CD14-positive monocyte (primary cell): ENCODE data around the gene SIM1. TPM values are rescaled to one million over a fixed set of nuclear protein-coding genes. Genes with fewer than 3 reads are reported as not detected.

Source experiments
- DNase-seq, 3 donors: peaks; one replicate each; pipeline ENCODE4 v3.0.0-alpha.2; 2011 to 2022
- H2AFZ ChIP-seq: 2 replicates; pipeline ENCODE4 v1.6.0; 2012; ENCODE audit warnings: mild to moderate bottlenecking, low read depth, low read length, inconsistent platforms; ENCODE audit not compliant: insufficient read depth, poor library complexity, severe bottlenecking
- H3K27ac ChIP-seq, 2 donors: 1 replicate in 1 of 2; 2 replicates in 1 of 2; pipeline ENCODE4 v1.5.1; 2012 to 2013; ENCODE audit warnings: low read length in 2 of 2, control low read depth in 1 of 2, inconsistent platforms in 1 of 2, low read depth in 1 of 2, mild to moderate bottlenecking in 1 of 2
- H3K27me3 ChIP-seq, 2 donors: one replicate each; pipeline versions ENCODE4 v1.6.0 to v1.6.1; 2011 to 2013; ENCODE audit warnings: low read length in 2 of 2; ENCODE audit not compliant: control insufficient read depth in 2 of 2, insufficient read depth in 2 of 2
- H3K36me3 ChIP-seq, 2 donors: replicated peaks in 1 of 2; 1 replicate in 1 of 2; 2 replicates in 1 of 2; pipeline versions ENCODE4 v1.5.1 to v1.6.1; 2012 to 2013; ENCODE audit warnings: low read length in 2 of 2, control low read depth in 1 of 2, inconsistent platforms in 1 of 2, mild to moderate bottlenecking in 1 of 2; ENCODE audit not compliant: insufficient read depth in 2 of 2, control insufficient read depth in 1 of 2
- H3K4me1 ChIP-seq, 2 donors: 1 replicate in 1 of 2; 2 replicates in 1 of 2; pipeline versions ENCODE4 v1.5.1 to v1.6.1; 2012 to 2013; ENCODE audit warnings: low read length in 2 of 2, control low read depth in 1 of 2, inconsistent platforms in 1 of 2, mild to moderate bottlenecking in 1 of 2, moderate library complexity in 1 of 2; ENCODE audit not compliant: insufficient read depth in 2 of 2, control insufficient read depth in 1 of 2
- H3K4me2 ChIP-seq: replicated peaks from 2 replicates; pipeline ENCODE3; 2012; ENCODE audit warnings: low read length, moderate library complexity, mild to moderate bottlenecking; ENCODE audit not compliant: poor library complexity, severe bottlenecking; ENCODE audit errors: extremely low read depth
- H3K4me3 ChIP-seq, 3 experiments: fragments of 200-600 bp in 1 of 3; sonication (generic) in 1 of 3; replicated peaks in 1 of 3; 1 replicate in 2 of 3; 2 replicates in 1 of 3; pipeline ENCODE4 v1.5.1; 2011 to 2013; ENCODE audit warnings: low read length in 3 of 3, mild to moderate bottlenecking in 3 of 3, control low read depth in 2 of 3, low read depth in 2 of 3, inconsistent platforms in 1 of 3, moderate library complexity in 1 of 3
- H3K79me2 ChIP-seq: 2 replicates; pipeline ENCODE4 v1.6.0; 2012; ENCODE audit warnings: mild to moderate bottlenecking, control low read depth, inconsistent platforms, low read length, moderate library complexity; ENCODE audit not compliant: insufficient read depth
- H3K9ac ChIP-seq: 2 replicates; pipeline ENCODE4 v1.6.0; 2017; ENCODE audit warnings: low read length, mild to moderate bottlenecking; ENCODE audit not compliant: insufficient read depth, poor library complexity, severe bottlenecking
- H3K9me3 ChIP-seq, 2 donors: replicated peaks in 1 of 2; 1 replicate in 1 of 2; 2 replicates in 1 of 2; pipeline versions ENCODE4 v1.5.1 to v1.6.1; 2012 to 2013; ENCODE audit warnings: low read length in 2 of 2, control low read depth in 1 of 2; ENCODE audit not compliant: control insufficient read depth in 1 of 2, insufficient read depth in 1 of 2
- H4K20me1 ChIP-seq: 2 replicates; pipeline ENCODE4 v1.6.0; 2012; ENCODE audit warnings: mild to moderate bottlenecking, low read length, control low read depth, moderate library complexity; ENCODE audit not compliant: insufficient read depth
- H3K27ac Mint-ChIP-seq, 7 donors: one replicate each; pipeline ENCODE4 v1.8.0; 2020; ENCODE audit warnings: mild to moderate bottlenecking in 7 of 7, mixed read lengths in 7 of 7, moderate library complexity in 6 of 7, inconsistent platforms in 2 of 7
- H3K27me3 Mint-ChIP-seq, 3 donors: one replicate each; pipeline ENCODE4 v1.8.0; 2021 to 2022; ENCODE audit warnings: low read depth in 3 of 3, mild to moderate bottlenecking in 3 of 3, mixed read lengths in 3 of 3, moderate library complexity in 3 of 3, inconsistent platforms in 1 of 3
- H3K36me3 Mint-ChIP-seq, 2 donors: one replicate each; pipeline ENCODE4 v1.8.0; 2020; ENCODE audit warnings: mixed read lengths in 2 of 2, inconsistent platforms in 1 of 2, mild to moderate bottlenecking in 1 of 2
- H3K4me1 Mint-ChIP-seq: one replicate; pipeline ENCODE4 v1.8.0; 2020; ENCODE audit warnings: mild to moderate bottlenecking, mixed read lengths
- H3K4me3 Mint-ChIP-seq, 2 donors: one replicate each; pipeline ENCODE4 v1.8.0; 2020; ENCODE audit warnings: mild to moderate bottlenecking in 2 of 2, mixed read lengths in 2 of 2, moderate library complexity in 1 of 2
- H3K9me3 Mint-ChIP-seq, 7 donors: one replicate each; pipeline ENCODE4 v1.8.0; 2020 to 2022; ENCODE audit warnings: mixed read lengths in 7 of 7, mild to moderate bottlenecking in 6 of 7, moderate library complexity in 6 of 7, inconsistent platforms in 2 of 7
- CTCF ChIP-seq: fragments of 200-600 bp; IDR thresholded peaks from one replicate; pipeline ENCODE4 v1.8.0; 2022; ENCODE audit warnings: antibody characterized with exemption, mild to moderate bottlenecking
- WGBS: methylation state at CpG from one replicate; pipeline ENCODE4 v1.1.5; 2013; ENCODE audit warnings: missing lambda C conversion rate; ENCODE audit not compliant: insufficient coverage; 5-methylcytosine and 5-hydroxymethylcytosine counted together
- intact Hi-C, 2 donors: fragments of 100-400 bp; cut with micrococcal nuclease; formaldehyde crosslinking; loops; one replicate each; pipeline versions ENCODE4 v1.15.0 to v1.15.1; 2023
- polyA plus RNA-seq, 3 donors: library from polyadenylated mRNA; depleted of rRNA in 1 of 3; unstranded in 2 of 3; stranded (reverse) in 1 of 3; fragments of 300-500 nt in 2 of 3; fragments of >200 nt in 1 of 3; fragmentation: Illumina TruSeq in 2 of 3; gene quantifications; 1 replicate in 2 of 3; 2 replicates in 1 of 3; pipeline ENCODE4 v1.2.3, GENCODE V29; 2012 to 2021

The SIM1 gene
- polyA plus RNA-seq, 3 donors: not detected

- Histone ChIP-seq H3K4me2 (no peak overlapping the region), H3K9me3 (peaks cover 5 to 51% of the 10 kb centered on the region in 2 donors), H3K4me1 (peaks cover 7 to 10% of the 10 kb centered on the region in 2 donors), H3K27ac (no peak overlapping the region), H2AFZ (no peak overlapping the region), H3K36me3 (no peaks in the 10 kb centered on the region), H3K4me3 (no peak overlapping the region), H3K9ac (no peak overlapping the region), H4K20me1 (no peaks in the 10 kb centered on the region), H3K79me2 (no peaks in the 10 kb centered on the region), H3K27me3 (peaks cover 93 to 99% of the 10 kb centered on the region in 2 donors)
- peaks cover 0 to 36% (median 21%) of the 10 kb centered on the region in 7 donors for H3K9me3 Mint-ChIP-seq
- H3K4me3 Mint-ChIP-seq: peak overlapping the region in 1 of 2 donors; percentile 54
- no peak for DNase-seq
- no peak for TF ChIP-seq CTCF
- peaks cover 0 to 5% of the 10 kb centered on the region in 2 donors for H3K36me3 Mint-ChIP-seq
- peaks cover 11% of the 10 kb centered on the region for H3K4me1 Mint-ChIP-seq
- WGBS: 11% methylated on average over 36 of the region's 44 CpGs
- no peak overlapping the region for H3K27ac Mint-ChIP-seq
- H3K27me3 Mint-ChIP-seq: peaks cover 82 to 92% (median 88%) of the 10 kb centered on the region in 3 donors
- intact Hi-C loops: no loop called here
Measured at GRCh38 chr6:100469101-100469859, 4.6 kb upstream of the SIM1 start.

DNA sequence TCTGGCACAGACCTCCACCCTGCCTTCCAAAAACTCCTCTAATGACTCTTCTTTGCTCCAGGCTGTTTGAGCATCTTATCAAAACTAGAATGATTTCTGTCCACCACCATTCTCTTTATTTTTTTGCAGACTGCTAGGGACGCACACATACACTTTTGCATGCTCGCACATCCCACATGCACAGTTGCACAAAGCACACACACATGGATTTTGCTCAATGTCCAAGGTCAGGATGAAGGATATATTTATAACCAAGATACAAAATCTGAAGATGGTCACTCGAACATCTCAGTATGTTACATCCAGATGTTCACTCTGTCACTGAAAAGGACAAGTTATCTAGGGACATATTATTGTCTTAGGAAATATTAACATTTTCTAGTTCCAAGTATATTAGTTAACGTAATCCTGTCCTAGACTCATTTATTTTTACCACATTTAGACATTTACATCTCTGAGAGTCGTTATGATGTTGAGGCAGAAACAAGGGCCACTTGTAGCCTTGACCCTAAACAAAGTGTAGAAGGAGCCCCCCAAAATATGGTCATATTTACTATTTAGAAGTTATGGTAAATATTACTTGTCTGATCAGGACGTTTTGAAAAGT lies 3.4 kb upstream of the SIM1 start:
- peak overlapping the region in 1 of 2 donors; percentile 79 for H3K4me3 Mint-ChIP-seq
- H3K36me3 Mint-ChIP-seq: peaks cover 0 to 5% of the 10 kb centered on the region in 2 donors
- H3K4me1 Mint-ChIP-seq: peaks cover 13% of the 10 kb centered on the region
- no CpG with 5 or more reads among the region's 6 CpGs for WGBS
- Histone ChIP-seq H3K36me3 (no peaks in the 10 kb centered on the region), H3K4me1 (peaks cover 7 to 10% of the 10 kb centered on the region in 2 donors), H3K27me3 (peaks cover 96 to 99% of the 10 kb centered on the region in 2 donors), H3K27ac (no peak overlapping the region), H3K9me3 (peaks cover 5 to 61% of the 10 kb centered on the region in 2 donors), H3K4me3 (no peak overlapping the region), H3K9ac (no peak overlapping the region), H4K20me1 (no peaks in the 10 kb centered on the region), H2AFZ (no peak overlapping the region), H3K79me2 (no peaks in the 10 kb centered on the region), H3K4me2 (no peak overlapping the region)
- no peak for DNase-seq
- intact Hi-C loops: no loop called here
- no peak overlapping the region for H3K27ac Mint-ChIP-seq
- peaks cover 0 to 45% (median 23%) of the 10 kb centered on the region in 7 donors for H3K9me3 Mint-ChIP-seq
- no peak for TF ChIP-seq CTCF
- peaks cover 84 to 95% (median 84%) of the 10 kb centered on the region in 3 donors for H3K27me3 Mint-ChIP-seq
